RWPE1 (cell line): ENCODE results near the gene SSUH2.

ENCODE experiments used
- CTCF ChIA-PET: fragments of 350-600 bp; sonication (Branson Sonifier 250); formaldehyde crosslinking; extraction: SDS; loops from one replicate; lab custom pipeline; 2021; lab: Yijun Ruan, JAX
- POLR2A ChIA-PET: fragments of 400-600 bp; formaldehyde crosslinking; extraction: SDS; loops from one replicate; lab custom pipeline; 2020; ENCODE audit warnings: antibody characterized with exemption; ENCODE audit not compliant: low non-redundant PET; lab: Yijun Ruan, JAX
- DNase-seq: peaks from one replicate; pipeline ENCODE4 v3.0.0; 2012; ENCODE audit warnings: low spot score
- H3K27ac ChIP-seq: fragments of 450-650 bp; 2 replicates; pipeline ENCODE4 v1.5.1; 2017
- TF ChIP-seq, protein P1 (sequence below): fragments of 450-650 bp; conservative IDR thresholded peaks from 2 replicates; pipeline ENCODE4 v1.5.1; 2017; ENCODE audit warnings: low read depth, mild to moderate bottlenecking

Gene SSUH2

DNA sequence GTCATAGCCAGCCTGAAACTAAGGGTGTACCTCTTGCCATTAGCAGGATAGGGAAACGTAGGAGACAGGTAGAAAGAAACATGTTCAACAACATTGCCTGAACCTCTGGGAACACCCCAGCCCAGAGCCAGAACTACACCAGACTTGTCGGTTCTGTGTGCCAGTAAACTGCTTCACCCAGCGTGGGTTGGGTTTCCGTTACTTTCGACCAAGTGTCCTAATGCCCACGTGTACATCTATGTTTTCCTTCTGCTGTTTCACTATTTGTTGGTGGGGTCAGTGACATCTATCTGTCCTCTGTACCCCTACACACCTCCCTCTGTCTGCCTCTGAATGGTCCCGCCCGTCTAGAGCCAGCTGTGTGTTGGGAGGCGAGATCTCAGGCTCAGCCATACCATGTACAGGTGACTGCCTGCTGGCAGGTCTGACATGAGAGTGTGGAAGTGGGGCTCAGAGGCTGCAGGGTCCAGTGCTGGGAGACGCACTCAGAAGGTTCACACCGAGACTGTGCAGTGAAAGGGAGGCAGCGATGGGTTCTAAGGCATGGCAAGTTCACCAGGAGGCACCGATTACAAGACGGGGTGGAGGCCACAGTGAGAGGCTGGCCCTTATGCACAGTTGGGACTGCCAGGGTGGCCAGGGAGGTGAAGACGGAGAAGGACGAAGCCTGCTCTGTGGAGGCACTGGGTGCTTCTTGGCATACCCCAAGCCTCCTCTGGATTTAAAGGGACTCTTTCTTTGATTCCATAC, 36.4 kb downstream of the SSUH2 start:
- ChIA-PET POLR2A (no interaction called here), CTCF (interaction anchor here (0.6 to 1.2 kb wide), 2 partner anchors 11 to 164 kb away, joined by 3 to 4 read pairs; no protein-coding TSS in a partner anchor)
- DNase-seq = no peak
- TF ChIP-seq, protein P1, sequence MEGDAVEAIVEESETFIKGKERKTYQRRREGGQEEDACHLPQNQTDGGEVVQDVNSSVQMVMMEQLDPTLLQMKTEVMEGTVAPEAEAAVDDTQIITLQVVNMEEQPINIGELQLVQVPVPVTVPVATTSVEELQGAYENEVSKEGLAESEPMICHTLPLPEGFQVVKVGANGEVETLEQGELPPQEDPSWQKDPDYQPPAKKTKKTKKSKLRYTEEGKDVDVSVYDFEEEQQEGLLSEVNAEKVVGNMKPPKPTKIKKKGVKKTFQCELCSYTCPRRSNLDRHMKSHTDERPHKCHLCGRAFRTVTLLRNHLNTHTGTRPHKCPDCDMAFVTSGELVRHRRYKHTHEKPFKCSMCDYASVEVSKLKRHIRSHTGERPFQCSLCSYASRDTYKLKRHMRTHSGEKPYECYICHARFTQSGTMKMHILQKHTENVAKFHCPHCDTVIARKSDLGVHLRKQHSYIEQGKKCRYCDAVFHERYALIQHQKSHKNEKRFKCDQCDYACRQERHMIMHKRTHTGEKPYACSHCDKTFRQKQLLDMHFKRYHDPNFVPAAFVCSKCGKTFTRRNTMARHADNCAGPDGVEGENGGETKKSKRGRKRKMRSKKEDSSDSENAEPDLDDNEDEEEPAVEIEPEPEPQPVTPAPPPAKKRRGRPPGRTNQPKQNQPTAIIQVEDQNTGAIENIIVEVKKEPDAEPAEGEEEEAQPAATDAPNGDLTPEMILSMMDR = no peak
- H3K27ac ChIP-seq = peak overlapping the region; percentile 19; the same call in 1 of the 2 replicates

DNA sequence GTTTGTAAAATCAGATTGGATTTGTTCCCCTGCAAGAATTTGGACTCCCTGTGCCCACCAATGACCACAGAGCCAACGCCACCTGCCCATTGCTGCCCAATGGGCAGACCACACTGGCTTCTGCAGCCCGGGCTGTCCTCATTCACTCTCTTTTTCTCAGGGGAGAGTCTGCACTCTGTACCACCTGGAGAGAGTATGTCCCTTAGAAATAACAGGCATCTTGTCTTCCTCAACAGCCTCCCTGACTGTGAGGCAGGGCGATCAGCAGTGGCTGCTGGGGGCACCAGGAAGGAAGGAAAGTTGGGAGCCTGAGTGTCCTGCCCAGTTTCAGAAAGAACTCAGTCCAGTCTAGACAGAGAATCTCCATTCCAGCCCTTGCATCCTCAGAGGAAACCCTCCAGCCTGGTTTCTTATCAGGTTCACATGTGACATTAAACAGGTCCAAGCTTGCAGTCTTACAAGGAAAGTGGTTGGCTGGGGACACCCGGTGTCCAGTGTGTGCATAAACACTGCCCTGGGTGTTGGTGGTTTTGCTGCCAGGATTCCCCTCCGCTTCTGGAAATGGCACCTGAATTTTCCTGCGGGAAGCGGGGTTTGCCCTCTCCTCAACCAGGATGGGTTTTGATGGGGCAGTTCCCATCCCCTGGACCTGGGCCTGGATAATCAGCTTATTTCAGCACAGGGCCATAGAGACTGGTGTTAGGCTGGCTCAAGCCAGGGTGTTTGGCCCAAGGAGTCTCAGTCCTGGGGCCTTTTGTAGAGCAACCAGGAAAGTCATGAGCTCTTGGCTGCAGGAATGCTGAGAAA, 37.2 kb downstream of the SSUH2 start:
- DNase-seq = peak; percentile 31
- CTCF ChIA-PET = interaction anchor here (0.5 to 1.2 kb wide), 4 partner anchors 11 to 643 kb away, joined by 3 to 4 read pairs (median 4); no protein-coding TSS in a partner anchor
- peak overlapping the region; percentile 19; the same call in 1 of the 2 replicates for H3K27ac ChIP-seq
- TF ChIP-seq, protein P1 = peak; percentile 27
- POLR2A ChIA-PET = no interaction called here

DNA sequence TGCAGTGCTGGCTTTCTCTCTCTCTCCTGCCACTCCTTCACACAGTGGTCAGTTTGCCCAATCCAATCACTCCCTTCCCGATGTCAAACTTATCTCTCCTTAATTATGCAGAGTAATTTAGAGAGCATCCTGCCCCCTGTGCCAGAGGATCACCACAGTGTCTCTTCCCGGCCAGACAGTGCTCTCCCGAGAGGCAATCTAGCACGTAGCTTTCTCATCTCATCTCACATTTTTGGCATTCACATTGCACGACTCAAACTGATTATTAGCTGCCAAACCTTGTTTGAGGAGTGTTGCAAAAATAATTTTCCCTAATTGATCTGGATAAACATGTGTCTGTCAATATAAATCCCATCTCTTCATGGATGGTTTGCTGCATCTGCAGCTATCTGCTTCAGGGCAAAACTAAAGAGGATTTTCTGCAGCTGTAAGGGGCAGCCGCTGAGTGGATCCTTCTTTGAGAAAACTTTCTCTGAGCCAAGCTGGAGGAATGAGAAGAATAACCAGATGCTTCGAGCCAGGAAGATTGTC, 37.8 kb downstream of the SSUH2 start:
- POLR2A ChIA-PET = no interaction called here
- CTCF ChIA-PET = interaction anchor here (0.5 to 1.2 kb wide), 3 partner anchors 162 to 642 kb away, joined by 3 to 4 read pairs (median 4); no protein-coding TSS in a partner anchor
- no peak for DNase-seq
- H3K27ac ChIP-seq = no peak overlapping the region
- TF ChIP-seq, protein P1 = no peak

DNA sequence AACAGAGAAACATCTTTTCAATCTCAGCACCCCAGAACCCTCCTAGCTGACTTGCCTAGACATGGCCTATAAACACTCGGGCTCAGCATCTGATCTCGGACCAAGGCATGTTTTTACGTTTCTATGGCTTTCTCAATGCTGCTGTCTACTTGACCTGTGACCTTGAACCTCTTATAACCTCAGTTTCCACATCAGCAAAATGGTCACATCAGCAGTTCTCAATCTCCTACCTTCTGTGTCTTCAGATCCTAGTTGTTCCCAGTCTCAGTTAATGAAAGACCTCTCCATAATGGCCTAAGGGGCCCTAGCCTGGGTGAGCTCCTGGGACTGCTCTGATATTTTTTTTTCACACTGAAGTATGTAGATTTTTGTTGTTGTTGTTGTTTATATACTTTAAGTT, 39.6 kb downstream of the SSUH2 start:
- CTCF ChIA-PET = no interaction called here

DNA sequence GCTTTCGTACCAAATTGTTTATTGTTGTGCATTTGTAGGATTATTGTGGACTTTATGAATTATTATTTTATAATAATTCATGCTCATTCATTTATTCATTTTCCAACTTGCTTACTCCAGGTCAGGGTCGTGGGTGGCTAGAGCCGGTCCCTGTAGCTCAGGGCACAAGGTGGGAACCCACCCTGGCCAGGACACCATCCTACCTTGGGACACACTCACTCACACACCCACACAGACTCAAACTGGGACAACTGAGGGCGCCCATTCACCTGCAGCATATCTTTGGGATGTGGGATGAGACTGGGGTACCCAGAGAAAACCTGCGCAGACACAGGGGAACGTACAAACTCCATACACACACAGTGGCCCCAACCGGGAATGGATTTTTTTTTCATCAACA, 40.6 kb downstream of the SSUH2 start:
- TF ChIP-seq, protein P1 = no peak
- POLR2A ChIA-PET = no interaction called here
- DNase-seq = no peak
- peak overlapping the region; percentile 57 for H3K27ac ChIP-seq
- CTCF ChIA-PET = interaction anchor here (0.5 kb wide), 1 partner anchor 1179 kb away, joined by 3 read pairs; no protein-coding TSS in a partner anchor

More for the DNA sequence above, 39.6 kb downstream of the SSUH2 start:
- POLR2A ChIA-PET = no interaction called here
- DNase-seq = no peak
- H3K27ac ChIP-seq = no peak overlapping the region
- TF ChIP-seq, protein P1 = no peak

DNA sequence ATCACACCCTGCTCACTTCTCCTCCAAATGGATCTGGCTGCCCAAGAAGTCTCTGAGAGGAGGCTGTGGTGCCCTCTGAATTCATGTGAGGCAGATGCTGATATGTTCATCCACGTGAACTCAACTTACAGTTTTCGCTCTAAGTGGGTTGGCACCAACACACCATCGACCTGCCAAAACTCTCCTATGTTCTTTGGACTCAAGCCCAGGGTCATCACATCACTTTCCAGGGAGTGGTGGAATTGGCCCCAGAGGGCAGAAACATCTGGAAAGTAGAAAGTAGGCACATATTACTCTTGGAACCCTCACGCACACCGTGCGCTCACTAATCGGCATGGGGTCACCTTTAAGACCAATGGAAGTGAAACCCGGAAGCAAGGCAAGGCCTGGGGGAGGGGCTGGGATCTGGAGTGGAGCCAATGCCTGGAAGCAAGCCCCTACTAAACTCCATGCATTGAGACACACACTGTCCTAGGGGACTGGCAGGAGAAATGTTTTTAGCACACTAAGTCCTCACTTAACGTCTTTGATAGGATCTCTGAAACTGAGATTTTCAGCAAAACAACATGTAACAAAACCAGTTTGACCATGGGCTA, 41.4 kb downstream of the SSUH2 start:
- POLR2A ChIA-PET = no interaction called here
- TF ChIP-seq, protein P1 = no peak
- H3K27ac ChIP-seq = peak overlapping the region; percentile 79
- CTCF ChIA-PET = no interaction called here
- no peak for DNase-seq
